ENCODE data around the gene CDK15. TPM values are rescaled to one million over a fixed set of nuclear protein-coding genes. Genes with fewer than 3 reads are reported as not detected.

Gene CDK15
- total and polyA plus RNA-seq, 2 experiments from 2014 or later: not detected

DNA sequence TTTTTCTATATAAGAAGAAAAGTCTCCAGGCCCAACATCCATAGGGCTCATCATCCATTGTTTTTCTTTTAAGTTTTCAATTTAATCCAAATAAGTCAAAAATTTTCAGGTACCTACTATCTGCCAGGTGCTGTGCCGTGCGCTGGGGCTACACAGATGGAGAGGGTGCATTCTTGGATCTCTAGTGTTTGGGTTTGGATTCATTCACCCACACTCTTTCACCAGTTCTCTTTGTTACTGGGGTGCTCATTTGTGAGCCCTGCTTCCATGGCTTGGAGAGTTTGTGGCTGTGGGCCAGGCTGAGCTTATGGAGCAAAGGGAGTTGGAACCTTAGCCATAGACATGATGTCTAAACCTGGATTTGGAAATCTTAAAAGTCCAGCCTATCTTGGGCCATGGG is 51.0 kb downstream of the CDK15 start:
- TF ChIP-seq, protein P1, sequence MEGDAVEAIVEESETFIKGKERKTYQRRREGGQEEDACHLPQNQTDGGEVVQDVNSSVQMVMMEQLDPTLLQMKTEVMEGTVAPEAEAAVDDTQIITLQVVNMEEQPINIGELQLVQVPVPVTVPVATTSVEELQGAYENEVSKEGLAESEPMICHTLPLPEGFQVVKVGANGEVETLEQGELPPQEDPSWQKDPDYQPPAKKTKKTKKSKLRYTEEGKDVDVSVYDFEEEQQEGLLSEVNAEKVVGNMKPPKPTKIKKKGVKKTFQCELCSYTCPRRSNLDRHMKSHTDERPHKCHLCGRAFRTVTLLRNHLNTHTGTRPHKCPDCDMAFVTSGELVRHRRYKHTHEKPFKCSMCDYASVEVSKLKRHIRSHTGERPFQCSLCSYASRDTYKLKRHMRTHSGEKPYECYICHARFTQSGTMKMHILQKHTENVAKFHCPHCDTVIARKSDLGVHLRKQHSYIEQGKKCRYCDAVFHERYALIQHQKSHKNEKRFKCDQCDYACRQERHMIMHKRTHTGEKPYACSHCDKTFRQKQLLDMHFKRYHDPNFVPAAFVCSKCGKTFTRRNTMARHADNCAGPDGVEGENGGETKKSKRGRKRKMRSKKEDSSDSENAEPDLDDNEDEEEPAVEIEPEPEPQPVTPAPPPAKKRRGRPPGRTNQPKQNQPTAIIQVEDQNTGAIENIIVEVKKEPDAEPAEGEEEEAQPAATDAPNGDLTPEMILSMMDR (IDR thresholded peaks at IDR 0.05; ENCODE audit: low read depth, low read length): no peak
- Histone ChIP-seq H3K36me3 (no peaks in the 10 kb centered on the region), H3K4me1 (ENCODE audit: low read depth) (no peaks in the 10 kb centered on the region), H3K9me3 (ENCODE audit: low read depth) (no peaks in the 10 kb centered on the region), H3K27ac (no peak overlapping the region), H3K4me3 (no peak overlapping the region), H3K27me3 (peaks cover 44% of the 10 kb centered on the region)
- DNase-seq (ENCODE audit: low read depth in 1 of 2, low spot score in 1 of 2): no peak

DNA sequence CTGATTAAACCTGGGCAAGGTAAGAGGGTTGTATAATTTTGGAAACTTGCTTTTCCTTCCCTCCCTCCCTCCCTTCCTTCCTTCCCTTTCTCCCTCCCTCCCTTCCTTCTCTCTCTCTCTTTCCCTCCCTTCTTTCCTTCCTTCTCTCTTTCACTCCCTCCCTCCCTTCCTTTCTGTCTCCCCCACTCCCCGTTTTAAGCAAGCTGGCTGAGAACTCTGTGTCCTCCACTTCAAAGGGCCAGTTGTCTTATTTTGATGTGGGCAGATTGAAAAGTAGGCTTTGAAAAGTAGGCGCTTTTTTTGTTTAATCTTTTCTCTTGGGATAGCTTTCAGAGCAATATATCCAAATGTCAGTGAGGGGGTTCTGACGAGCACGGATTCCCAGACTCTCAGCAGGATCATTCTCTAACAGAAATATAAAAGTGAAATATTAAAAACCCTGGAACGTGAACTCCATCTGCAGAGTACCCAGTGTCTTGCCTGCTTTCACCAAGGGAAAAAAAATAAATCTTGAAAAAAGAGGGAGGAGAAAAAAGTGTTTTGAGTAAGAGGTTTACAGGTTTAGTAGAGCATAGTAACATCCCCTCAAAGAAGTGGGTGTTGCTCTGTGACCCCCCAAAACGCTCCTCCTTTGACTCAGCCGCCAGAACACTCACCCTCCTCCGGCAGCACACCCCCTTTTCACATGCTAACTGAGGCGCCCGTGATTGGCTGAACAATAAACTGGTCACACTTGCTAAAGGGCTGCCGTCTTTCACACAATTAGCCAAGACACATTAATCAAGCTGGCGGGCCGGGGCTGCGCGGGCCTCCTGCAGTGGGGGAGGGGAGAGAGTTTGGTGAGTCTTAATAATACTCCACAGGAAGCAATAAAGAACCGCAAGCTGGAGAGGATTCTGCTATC is 52.2 kb downstream of the CDK15 start:
- H3K27ac ChIP-seq: no peak overlapping the region
- peak; percentile 41 to 56 for DNase-seq (ENCODE audit: low read depth in 1 of 2, low spot score in 1 of 2)

DNA sequence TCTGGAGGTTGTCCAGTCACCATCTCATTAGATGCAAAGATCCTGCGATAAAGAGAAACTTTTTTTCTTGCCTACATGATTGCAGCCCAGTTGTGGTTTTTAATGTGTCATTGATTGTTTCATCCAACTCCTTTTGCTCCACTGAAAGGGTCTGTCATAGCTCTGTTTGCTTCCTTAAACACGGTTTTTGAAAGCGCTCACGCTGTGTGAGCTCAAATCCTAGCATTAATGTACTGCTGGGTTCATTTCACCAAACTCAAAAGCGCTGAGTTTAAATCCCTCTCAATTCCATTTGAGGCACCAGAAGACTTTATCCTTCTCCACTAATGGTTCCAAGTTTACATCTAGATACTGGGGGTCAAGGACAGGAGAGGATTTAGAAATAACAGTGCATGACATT is 53.6 kb downstream of the CDK15 start:
- Histone ChIP-seq H3K9me3 (ENCODE audit: low read depth) (no peaks in the 10 kb centered on the region), H3K27me3 (peaks cover 59% of the 10 kb centered on the region), H3K36me3 (no peaks in the 10 kb centered on the region), H3K4me3 (no peak overlapping the region), H3K27ac (no peak overlapping the region), H3K4me1 (ENCODE audit: low read depth) (no peaks in the 10 kb centered on the region)
- DNase-seq (ENCODE audit: low read depth in 1 of 2, low spot score in 1 of 2): no peak
- TF ChIP-seq, protein P1 (IDR thresholded peaks at IDR 0.05; ENCODE audit: low read depth, low read length): no peak

More for the DNA sequence above, 52.2 kb downstream of the CDK15 start:
- Histone ChIP-seq H3K36me3 (no peaks in the 10 kb centered on the region), H3K4me3 (no peak overlapping the region), H3K9me3 (ENCODE audit: low read depth) (no peaks in the 10 kb centered on the region), H3K27me3 (peaks cover 51% of the 10 kb centered on the region), H3K4me1 (ENCODE audit: low read depth) (no peaks in the 10 kb centered on the region)
- TF ChIP-seq, protein P1 (IDR thresholded peaks at IDR 0.05; ENCODE audit: low read depth, low read length): no peak

DNA sequence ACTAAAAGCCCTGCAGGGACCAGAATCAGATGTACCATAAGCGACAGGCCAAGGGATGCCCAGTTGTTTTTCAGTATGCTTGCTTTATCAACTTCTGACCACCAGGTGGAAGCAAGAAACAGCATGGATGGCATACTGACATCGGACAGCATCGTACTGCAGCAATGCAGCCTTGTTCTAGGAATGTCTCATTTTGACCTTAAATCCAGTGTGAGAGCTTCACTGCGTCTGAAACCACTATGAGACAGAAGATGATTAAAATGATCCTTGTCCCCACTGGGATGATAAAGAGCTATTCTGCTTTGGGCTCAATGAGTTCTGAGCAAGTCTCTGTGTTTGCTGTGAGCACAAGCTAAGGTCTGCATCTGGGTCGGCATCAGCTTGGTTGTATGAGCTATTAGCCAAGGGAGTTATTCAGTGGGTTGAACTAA is 54.3 kb downstream of the CDK15 start:
- Histone ChIP-seq H3K4me1 (ENCODE audit: low read depth) (no peaks in the 10 kb centered on the region), H3K27me3 (peaks cover 64% of the 10 kb centered on the region), H3K9me3 (ENCODE audit: low read depth) (no peaks in the 10 kb centered on the region), H3K4me3 (no peak overlapping the region), H3K36me3 (no peaks in the 10 kb centered on the region), H3K27ac (no peak overlapping the region)
- TF ChIP-seq, protein P1 (IDR thresholded peaks at IDR 0.05; ENCODE audit: low read depth, low read length): peak; percentile 85
- peak; percentile 77 to 86 for DNase-seq (ENCODE audit: low read depth in 1 of 2, low spot score in 1 of 2)

DNA sequence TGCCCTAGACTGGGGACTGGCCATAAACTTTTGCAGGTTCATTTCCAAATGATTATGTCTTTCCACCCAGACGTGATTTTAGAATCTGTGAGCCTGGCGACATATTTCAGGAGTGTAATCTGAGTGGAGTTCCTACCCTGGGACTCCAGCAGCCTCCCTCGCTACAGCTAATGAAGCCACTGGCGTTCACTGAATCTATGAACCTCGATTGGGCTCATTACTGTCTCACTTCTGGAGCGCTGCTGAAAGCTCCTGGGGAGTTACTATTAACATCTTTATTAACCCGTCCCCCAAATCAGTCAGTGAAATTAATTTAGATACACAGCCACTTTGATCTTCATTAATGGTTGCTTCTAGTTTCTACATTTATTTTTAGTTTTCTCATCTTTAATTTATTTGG is 56.5 kb downstream of the CDK15 start:
- peaks cover 6% of the 10 kb centered on the region for H3K4me1 ChIP-seq (ENCODE audit: low read depth)
- peaks cover 57% of the 10 kb centered on the region for H3K27me3 ChIP-seq
- H3K36me3 ChIP-seq: no peaks in the 10 kb centered on the region
- no peaks in the 10 kb centered on the region for H3K9me3 ChIP-seq (ENCODE audit: low read depth)
- H3K4me3 ChIP-seq: no peak overlapping the region
- no peak overlapping the region for H3K27ac ChIP-seq
- no peak for DNase-seq (ENCODE audit: low read depth in 1 of 2, low spot score in 1 of 2)
- TF ChIP-seq, protein P1 (IDR thresholded peaks at IDR 0.05; ENCODE audit: low read depth, low read length): no peak
